Mucosa of rectum (tissue), 2 donors: ENCODE results near the gene TFAP2E.
A peak's percentile ranks its signal among the peaks of the same experiment; 100 is the strongest.

Experiments used
- H3K27ac ChIP-seq, 2 donors: one replicate each; pipeline ENCODE4 v1.7.0; 2013; ENCODE audit warnings: inconsistent platforms in 2 of 2, low read depth in 2 of 2, low read length in 2 of 2
- H3K27me3 ChIP-seq, 2 donors: one replicate each; pipeline ENCODE4 v1.7.0; 2013; ENCODE audit warnings: low read length in 2 of 2; ENCODE audit not compliant: control insufficient read depth in 2 of 2, insufficient read depth in 2 of 2
- H3K36me3 ChIP-seq, 2 donors: one replicate each; pipeline ENCODE4 v1.7.0; 2013; ENCODE audit warnings: low read length in 2 of 2; ENCODE audit not compliant: control insufficient read depth in 2 of 2, insufficient read depth in 2 of 2
- H3K4me1 ChIP-seq, 2 donors: one replicate each; pipeline ENCODE4 v1.7.0; 2013; ENCODE audit warnings: low read length in 2 of 2, mild to moderate bottlenecking in 1 of 2; ENCODE audit not compliant: control insufficient read depth in 2 of 2, insufficient read depth in 2 of 2
- H3K4me3 ChIP-seq, 2 donors: one replicate each; pipeline ENCODE4 v1.7.0; 2013; ENCODE audit warnings: low read length in 2 of 2
- H3K9ac ChIP-seq, 2 donors: one replicate each; pipeline ENCODE4 v1.7.0; 2013; ENCODE audit warnings: low read length in 2 of 2, low read depth in 1 of 2, mild to moderate bottlenecking in 1 of 2
- H3K9me3 ChIP-seq, 2 donors: one replicate each; pipeline ENCODE4 v1.7.0; 2013; ENCODE audit warnings: low read length in 2 of 2; ENCODE audit not compliant: control insufficient read depth in 2 of 2
- donor health status: healthy.
- donor health status: Normal muscosa, but diverticular disease.

TFAP2E gene

GRCh38 chr1:35573198-35574124 lies at the start of gene TFAP2E:
TFAP2E (plus strand) TSS chr1:35573314; CDS start chr1:35573578, 264 bp downstream.
- peaks cover 5 to 16% of the 10 kb centered on the region in 2 donors for H3K4me1 ChIP-seq

GRCh38 chr1:35524106-35524505 lies 49.0 kb upstream of the TFAP2E start:
- H3K27ac ChIP-seq = no peak overlapping the region
- H3K4me1 ChIP-seq = no peaks in the 10 kb centered on the region
- H3K27me3 ChIP-seq = no peaks in the 10 kb centered on the region
- H3K4me3 ChIP-seq = no peak overlapping the region
- no peak overlapping the region for H3K9ac ChIP-seq
- no peaks in the 10 kb centered on the region for H3K9me3 ChIP-seq
- H3K36me3 ChIP-seq = no peaks in the 10 kb centered on the region

More at GRCh38 chr1:35573198-35574124, at the start of gene TFAP2E:
- Histone ChIP-seq H3K4me3 (peak within 1 kb of the TSS; percentile 43 to 60), H3K27me3 (peaks cover 18 to 27% of the 10 kb centered on the region in 2 donors), H3K27ac (no peak within 1 kb of the TSS), H3K9me3 (no peaks in the 10 kb centered on the region), H3K9ac (no peak within 1 kb of the TSS), H3K36me3 (no peaks in the 10 kb centered on the region)

GRCh38 chr1:35530168-35530567 lies 42.9 kb upstream of the TFAP2E start:
- Histone ChIP-seq H3K27ac (no peak overlapping the region), H3K27me3 (no peaks in the 10 kb centered on the region), H3K36me3 (peaks cover 9 to 11% of the 10 kb centered on the region in 2 donors), H3K9ac (no peak overlapping the region), H3K4me3 (no peak overlapping the region), H3K4me1 (no peaks in the 10 kb centered on the region), H3K9me3 (no peaks in the 10 kb centered on the region)

GRCh38 chr1:35530946-35531345 lies 42.2 kb upstream of the TFAP2E start:
- H3K4me3 ChIP-seq = no peak overlapping the region
- H3K27me3 ChIP-seq = no peaks in the 10 kb centered on the region
- H3K9ac ChIP-seq = no peak overlapping the region
- no peaks in the 10 kb centered on the region for H3K9me3 ChIP-seq
- H3K36me3 ChIP-seq = peaks cover 9 to 11% of the 10 kb centered on the region in 2 donors
- H3K4me1 ChIP-seq = no peaks in the 10 kb centered on the region
- H3K27ac ChIP-seq = no peak overlapping the region

GRCh38 chr1:35531368-35531767 lies 41.7 kb upstream of the TFAP2E start:
- Histone ChIP-seq H3K36me3 (peaks cover 9 to 11% of the 10 kb centered on the region in 2 donors), H3K27ac (no peak overlapping the region), H3K27me3 (no peaks in the 10 kb centered on the region), H3K4me3 (no peak overlapping the region), H3K4me1 (no peaks in the 10 kb centered on the region), H3K9me3 (no peaks in the 10 kb centered on the region), H3K9ac (no peak overlapping the region)

GRCh38 chr1:35532497-35533223 lies 40.5 kb upstream of the TFAP2E start:
- Histone ChIP-seq H3K27ac (no peak overlapping the region), H3K4me3 (no peak overlapping the region), H3K9me3 (no peaks in the 10 kb centered on the region), H3K4me1 (no peaks in the 10 kb centered on the region), H3K36me3 (peaks cover 9 to 11% of the 10 kb centered on the region in 2 donors), H3K9ac (no peak overlapping the region), H3K27me3 (no peaks in the 10 kb centered on the region)

GRCh38 chr1:35533586-35533985 lies 39.5 kb upstream of the TFAP2E start:
- no peaks in the 10 kb centered on the region for H3K9me3 ChIP-seq
- no peaks in the 10 kb centered on the region for H3K27me3 ChIP-seq
- no peak overlapping the region for H3K4me3 ChIP-seq
- no peak overlapping the region for H3K27ac ChIP-seq
- peaks cover 9 to 11% of the 10 kb centered on the region in 2 donors for H3K36me3 ChIP-seq
- H3K4me1 ChIP-seq = no peaks in the 10 kb centered on the region
- H3K9ac ChIP-seq = no peak overlapping the region

GRCh38 chr1:35535243-35535642 lies 37.9 kb upstream of the TFAP2E start:
- no peak overlapping the region for H3K9ac ChIP-seq
- no peaks in the 10 kb centered on the region for H3K27me3 ChIP-seq
- H3K4me1 ChIP-seq = no peaks in the 10 kb centered on the region
- H3K9me3 ChIP-seq = no peaks in the 10 kb centered on the region
- no peak overlapping the region for H3K4me3 ChIP-seq
- H3K36me3 ChIP-seq = peaks cover 9 to 11% of the 10 kb centered on the region in 2 donors
- H3K27ac ChIP-seq = no peak overlapping the region

GRCh38 chr1:35536556-35537162 lies 36.5 kb upstream of the TFAP2E start:
- no peaks in the 10 kb centered on the region for H3K27me3 ChIP-seq
- no peak overlapping the region for H3K27ac ChIP-seq
- no peaks in the 10 kb centered on the region for H3K36me3 ChIP-seq
- H3K4me1 ChIP-seq = no peaks in the 10 kb centered on the region
- no peaks in the 10 kb centered on the region for H3K9me3 ChIP-seq
- H3K4me3 ChIP-seq = no peak overlapping the region
- no peak overlapping the region for H3K9ac ChIP-seq

- no peak overlapping the region for H3K9ac ChIP-seq
- H3K27me3 ChIP-seq = no peaks in the 10 kb centered on the region
- no peak overlapping the region for H3K27ac ChIP-seq
- H3K4me1 ChIP-seq = no peaks in the 10 kb centered on the region
- no peak overlapping the region for H3K4me3 ChIP-seq
- no peaks in the 10 kb centered on the region for H3K9me3 ChIP-seq
- H3K36me3 ChIP-seq = peaks cover 0 to 4% of the 10 kb centered on the region in 2 donors
Observed at GRCh38 chr1:35537806-35538205, 35.3 kb upstream of the TFAP2E start.
